Measurements from ENCODE around the gene ARSB.

The ARSB gene

GRCh38 chr5:78829811-78830527, 155.1 kb downstream of the ARSB start:
- Mint-ChIP-seq H3K4me3 (no peak overlapping the region), H3K27ac (ENCODE audit: low read depth) (no peak overlapping the region), H3K27me3 (no peaks in the 10 kb centered on the region), H3K9me3 (no peaks in the 10 kb centered on the region), H3K4me1 (no peaks in the 10 kb centered on the region), H3K36me3 (ENCODE audit: insufficient read depth) (peaks cover 4% of the 10 kb centered on the region)
- DNase-seq (ENCODE audit: low spot score in 2 of 2) = no peak
- no peak for ATAC-seq (replicated peaks; ENCODE audit: extremely low read depth, poor library complexity, severe bottlenecking)

- DNase-seq (ENCODE audit: low spot score in 2 of 2) (no peak), ATAC-seq (replicated peaks; ENCODE audit: extremely low read depth, poor library complexity, severe bottlenecking) (no peak)
- Mint-ChIP-seq H3K27ac (ENCODE audit: low read depth) (no peak overlapping the region), H3K36me3 (ENCODE audit: insufficient read depth) (peaks cover 4% of the 10 kb centered on the region), H3K27me3 (no peaks in the 10 kb centered on the region), H3K4me3 (no peak overlapping the region), H3K4me1 (no peaks in the 10 kb centered on the region), H3K9me3 (no peaks in the 10 kb centered on the region)
Measured at GRCh38 chr5:78827725-78828124, 157.4 kb downstream of the ARSB start.

- Mint-ChIP-seq H3K4me3 (no peak overlapping the region), H3K27me3 (no peaks in the 10 kb centered on the region), H3K9me3 (no peaks in the 10 kb centered on the region), H3K36me3 (ENCODE audit: insufficient read depth) (peaks cover 1% of the 10 kb centered on the region), H3K4me1 (no peaks in the 10 kb centered on the region), H3K27ac (ENCODE audit: low read depth) (no peak overlapping the region)
- ATAC-seq (replicated peaks; ENCODE audit: extremely low read depth, poor library complexity, severe bottlenecking) (no peak), DNase-seq (ENCODE audit: low spot score in 2 of 2) (no peak)
Measured at GRCh38 chr5:78824831-78825281, 160.3 kb downstream of the ARSB start.

GRCh38 chr5:78823196-78823595, 161.9 kb downstream of the ARSB start:
- Mint-ChIP-seq H3K4me1 (no peaks in the 10 kb centered on the region), H3K27me3 (no peaks in the 10 kb centered on the region), H3K9me3 (no peaks in the 10 kb centered on the region), H3K27ac (ENCODE audit: low read depth) (no peak overlapping the region), H3K36me3 (ENCODE audit: insufficient read depth) (no peaks in the 10 kb centered on the region), H3K4me3 (no peak overlapping the region)
- ATAC-seq (replicated peaks; ENCODE audit: extremely low read depth, poor library complexity, severe bottlenecking) (no peak), DNase-seq (ENCODE audit: low spot score in 2 of 2) (no peak)

GRCh38 chr5:78821536-78822021, 163.5 kb downstream of the ARSB start:
- no peaks in the 10 kb centered on the region for H3K9me3 Mint-ChIP-seq
- H3K27me3 Mint-ChIP-seq = no peaks in the 10 kb centered on the region
- DNase-seq (ENCODE audit: low spot score in 2 of 2) (no peak), ATAC-seq (replicated peaks; ENCODE audit: extremely low read depth, poor library complexity, severe bottlenecking) (no peak)
- no peak overlapping the region for H3K4me3 Mint-ChIP-seq
- no peaks in the 10 kb centered on the region for H3K4me1 Mint-ChIP-seq
- H3K27ac Mint-ChIP-seq (ENCODE audit: low read depth) = no peak overlapping the region
- H3K36me3 Mint-ChIP-seq (ENCODE audit: insufficient read depth) = no peaks in the 10 kb centered on the region

GRCh38 chr5:78819707-78820106, 165.4 kb downstream of the ARSB start:
- H3K36me3 Mint-ChIP-seq (ENCODE audit: insufficient read depth) = no peaks in the 10 kb centered on the region
- H3K9me3 Mint-ChIP-seq = no peaks in the 10 kb centered on the region
- no peak overlapping the region for H3K4me3 Mint-ChIP-seq
- ATAC-seq (replicated peaks; ENCODE audit: extremely low read depth, poor library complexity, severe bottlenecking) (no peak), DNase-seq (ENCODE audit: low spot score in 2 of 2) (no peak)
- no peaks in the 10 kb centered on the region for H3K4me1 Mint-ChIP-seq
- H3K27ac Mint-ChIP-seq (ENCODE audit: low read depth) = no peak overlapping the region
- no peaks in the 10 kb centered on the region for H3K27me3 Mint-ChIP-seq

- ATAC-seq (replicated peaks; ENCODE audit: extremely low read depth, poor library complexity, severe bottlenecking) (no peak), DNase-seq (ENCODE audit: low spot score in 2 of 2) (no peak)
- Mint-ChIP-seq H3K27ac (ENCODE audit: low read depth) (no peak overlapping the region), H3K27me3 (no peaks in the 10 kb centered on the region), H3K36me3 (ENCODE audit: insufficient read depth) (no peaks in the 10 kb centered on the region), H3K9me3 (no peaks in the 10 kb centered on the region), H3K4me1 (no peaks in the 10 kb centered on the region), H3K4me3 (no peak overlapping the region)
Measured at GRCh38 chr5:78819166-78819565, 165.9 kb downstream of the ARSB start.

- no peak for ATAC-seq (replicated peaks; ENCODE audit: extremely low read depth, poor library complexity, severe bottlenecking)
- H3K27ac Mint-ChIP-seq (ENCODE audit: low read depth) = no peak overlapping the region
- DNase-seq (ENCODE audit: low spot score in 2 of 2) = no peak
Measured at GRCh38 chr5:78816143-78816765, 168.9 kb downstream of the ARSB start.

GRCh38 chr5:78813906-78814530, 171.1 kb downstream of the ARSB start:
- H3K27me3 Mint-ChIP-seq = no peaks in the 10 kb centered on the region
- ATAC-seq (replicated peaks; ENCODE audit: extremely low read depth, poor library complexity, severe bottlenecking) (no peak), DNase-seq (ENCODE audit: low spot score in 2 of 2) (no peak)
- H3K27ac Mint-ChIP-seq (ENCODE audit: low read depth) = no peak overlapping the region
- no peaks in the 10 kb centered on the region for H3K4me1 Mint-ChIP-seq
- no peaks in the 10 kb centered on the region for H3K9me3 Mint-ChIP-seq
- no peak overlapping the region for H3K4me3 Mint-ChIP-seq
- H3K36me3 Mint-ChIP-seq (ENCODE audit: insufficient read depth) = no peaks in the 10 kb centered on the region

More at GRCh38 chr5:78816143-78816765, 168.9 kb downstream of the ARSB start:
- H3K9me3 Mint-ChIP-seq = no peaks in the 10 kb centered on the region
- no peak overlapping the region for H3K4me3 Mint-ChIP-seq
- no peaks in the 10 kb centered on the region for H3K27me3 Mint-ChIP-seq
- no peaks in the 10 kb centered on the region for H3K4me1 Mint-ChIP-seq
- H3K36me3 Mint-ChIP-seq (ENCODE audit: insufficient read depth) = no peaks in the 10 kb centered on the region

- no peak for ATAC-seq (replicated peaks; ENCODE audit: extremely low read depth, poor library complexity, severe bottlenecking)
- Mint-ChIP-seq H3K27ac (ENCODE audit: low read depth) (no peak overlapping the region), H3K36me3 (ENCODE audit: insufficient read depth) (no peaks in the 10 kb centered on the region), H3K9me3 (no peaks in the 10 kb centered on the region), H3K4me1 (no peaks in the 10 kb centered on the region), H3K4me3 (no peak overlapping the region), H3K27me3 (no peaks in the 10 kb centered on the region)
- no peak for DNase-seq (ENCODE audit: low spot score in 2 of 2)
Measured at GRCh38 chr5:78813286-78813685, 171.8 kb downstream of the ARSB start.

- no peak overlapping the region for H3K27ac Mint-ChIP-seq (ENCODE audit: low read depth)
- no peak for ATAC-seq (replicated peaks; ENCODE audit: extremely low read depth, poor library complexity, severe bottlenecking)
Measured at GRCh38 chr5:78811866-78812265, 173.2 kb downstream of the ARSB start.

GRCh38 chr5:78811121-78811817, 173.8 kb downstream of the ARSB start:
- Mint-ChIP-seq H3K4me1 (no peaks in the 10 kb centered on the region), H3K9me3 (no peaks in the 10 kb centered on the region), H3K27me3 (no peaks in the 10 kb centered on the region), H3K36me3 (ENCODE audit: insufficient read depth) (no peaks in the 10 kb centered on the region), H3K4me3 (no peak overlapping the region), H3K27ac (ENCODE audit: low read depth) (no peak overlapping the region)
- no peak for DNase-seq (ENCODE audit: low spot score in 2 of 2)
- ATAC-seq (replicated peaks; ENCODE audit: extremely low read depth, poor library complexity, severe bottlenecking) = no peak

More at GRCh38 chr5:78811866-78812265, 173.2 kb downstream of the ARSB start:
- Mint-ChIP-seq H3K36me3 (ENCODE audit: insufficient read depth) (no peaks in the 10 kb centered on the region), H3K4me3 (no peak overlapping the region), H3K4me1 (no peaks in the 10 kb centered on the region), H3K9me3 (no peaks in the 10 kb centered on the region), H3K27me3 (no peaks in the 10 kb centered on the region)
- no peak for DNase-seq (ENCODE audit: low spot score in 2 of 2)

Measured in central memory CD8-positive, alpha-beta T cell (primary cell).